Stimulated activated naive B cell treated with anti-CD40 and anti-IgM and Interleukin-4, amounts not matched to agents 10 μg/mL and 1 μg/mL and 100 μg/mL, for 72 hours (primary cell): ENCODE results near the gene TUBD1.
"Not testable (repeated sequence)": the region's sequence is repeated elsewhere in the genome, so short reads cannot be mapped to it uniquely, and the experiment has no call there.

Experiments used
- ATAC-seq, 2 donors: fragments of 150-1000 bp; cut with Tn5 transposase; replicated peaks; 2 replicates each; pipeline ENCODE4 v1.10.0; 2021; ENCODE audit warnings: moderate library complexity in 1 of 2
- DNase-seq: peaks from one replicate; pipeline ENCODE4 v3.0.0; 2021
- H3K27ac Mint-ChIP-seq: one replicate; pipeline ENCODE4 v1.8.0; 2022; ENCODE audit warnings: mild to moderate bottlenecking, mixed read lengths
- H3K27me3 Mint-ChIP-seq, 2 donors: one replicate each; pipeline ENCODE4 v1.8.0; 2022; ENCODE audit warnings: mixed read lengths in 2 of 2
- H3K36me3 Mint-ChIP-seq, 2 donors: one replicate each; pipeline ENCODE4 v1.8.0; 2022; ENCODE audit warnings: mixed read lengths in 2 of 2, mild to moderate bottlenecking in 1 of 2
- H3K4me1 Mint-ChIP-seq, 2 donors: one replicate each; pipeline ENCODE4 v1.8.0; 2022; ENCODE audit warnings: mixed read lengths in 2 of 2, mild to moderate bottlenecking in 1 of 2
- H3K4me3 Mint-ChIP-seq, 2 donors: one replicate each; pipeline ENCODE4 v1.8.0; 2022; ENCODE audit warnings: mild to moderate bottlenecking in 2 of 2, mixed read lengths in 2 of 2, moderate library complexity in 1 of 2
- H3K9me3 Mint-ChIP-seq, 2 donors: one replicate each; pipeline ENCODE4 v1.8.0; 2022; ENCODE audit warnings: mixed read lengths in 2 of 2, mild to moderate bottlenecking in 1 of 2

TUBD1 gene

DNA sequence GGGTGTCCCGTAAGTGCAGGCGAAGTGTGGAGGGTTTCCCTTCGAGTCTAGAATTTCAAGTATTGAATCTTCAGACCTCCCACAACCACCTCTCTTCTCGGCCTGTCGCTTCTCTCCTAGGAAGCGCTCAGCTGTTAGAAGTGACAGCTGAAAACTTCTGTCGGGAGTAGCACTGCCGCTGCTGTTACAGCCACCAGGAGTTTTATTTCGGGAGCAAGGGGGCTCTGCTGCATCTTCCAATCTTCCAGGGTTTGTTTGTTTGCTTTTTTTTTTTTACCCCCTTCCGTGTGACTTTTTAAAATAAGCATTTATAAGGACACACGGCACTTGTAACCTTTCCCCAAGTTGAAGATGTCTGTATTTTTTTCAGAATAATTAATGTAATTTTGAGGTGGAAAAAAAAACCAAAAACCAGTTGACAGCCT is 945 bp upstream of the TUBD1 start:
- Mint-ChIP-seq H3K36me3 (peaks cover 8 to 11% of the 10 kb centered on the region in 2 donors), H3K4me1 (peaks cover 15 to 43% of the 10 kb centered on the region in 2 donors), H3K4me3 (peak overlapping the region; percentile 97 to 100), H3K9me3 (no peaks in the 10 kb centered on the region), H3K27me3 (no peaks in the 10 kb centered on the region), H3K27ac (peak overlapping the region; percentile 100)
- no peak for DNase-seq
- peak in 1 of 2 donors; percentile 21 for ATAC-seq

DNA sequence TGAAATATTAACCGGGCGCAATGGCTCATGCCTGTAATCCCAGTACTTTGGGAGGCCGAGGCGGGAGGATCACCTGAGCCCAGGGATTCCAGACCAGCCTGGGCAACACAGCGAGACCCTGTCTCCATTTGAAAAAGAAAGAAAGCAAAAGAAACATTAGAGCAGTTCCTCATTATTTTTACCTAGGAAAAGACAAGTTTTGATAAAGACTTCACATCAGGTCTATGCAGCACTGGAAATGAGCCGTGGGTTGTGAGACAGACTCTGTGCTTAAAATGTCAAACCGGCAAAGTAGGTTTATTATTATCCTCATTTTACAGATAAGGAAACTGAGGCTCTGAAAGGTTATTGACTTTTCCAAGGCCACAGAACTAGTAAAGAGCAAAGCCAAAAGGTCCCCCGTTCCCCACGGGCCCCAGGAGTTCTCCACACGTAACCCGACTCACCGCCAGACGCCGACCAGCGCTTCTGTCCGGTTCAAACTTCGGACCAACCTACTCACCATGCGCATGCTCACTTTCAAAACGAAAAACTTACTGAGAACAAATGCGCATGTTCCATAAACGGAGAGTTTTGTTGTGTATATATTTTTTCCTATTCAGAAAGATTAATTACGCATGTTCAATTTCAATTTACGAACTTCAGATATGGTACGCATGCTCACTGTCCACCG is 356 bp downstream of the TUBD1 start:
- peak; percentile 56 to 66 for ATAC-seq
- Mint-ChIP-seq H3K27ac (peak overlapping the region; percentile 100), H3K36me3 (peaks cover 14 to 17% of the 10 kb centered on the region in 2 donors), H3K4me1 (peaks cover 19 to 42% of the 10 kb centered on the region in 2 donors), H3K9me3 (no peaks in the 10 kb centered on the region), H3K4me3 (peak overlapping the region; percentile 97 to 100), H3K27me3 (no peaks in the 10 kb centered on the region)
- no peak for DNase-seq

DNA sequence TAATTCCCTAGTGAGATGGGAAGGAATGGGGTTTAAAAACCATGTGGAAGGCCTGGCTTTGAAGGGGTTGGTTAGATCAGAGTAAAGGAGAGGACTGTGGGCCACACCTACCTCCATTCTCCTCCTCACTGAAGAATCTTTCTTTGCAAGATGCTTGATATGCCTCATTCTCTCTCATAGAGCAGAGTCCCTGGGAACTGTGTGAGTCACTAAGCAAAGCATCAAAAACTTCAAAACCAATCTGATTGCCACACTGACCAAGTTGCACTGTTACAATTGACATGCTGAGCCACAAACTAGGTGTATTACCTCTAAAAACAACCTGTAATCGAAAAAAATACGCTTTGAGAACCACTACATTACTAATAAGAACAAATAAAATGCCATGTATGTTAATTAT is 2.0 kb downstream of the TUBD1 start:
- DNase-seq: no peak
- H3K4me1 Mint-ChIP-seq: peaks cover 19 to 35% of the 10 kb centered on the region in 2 donors
- H3K36me3 Mint-ChIP-seq: peaks cover 14 to 26% of the 10 kb centered on the region in 2 donors
- no peaks in the 10 kb centered on the region for H3K9me3 Mint-ChIP-seq
- H3K27me3 Mint-ChIP-seq: no peaks in the 10 kb centered on the region
- ATAC-seq: no peak
- H3K27ac Mint-ChIP-seq: peak overlapping the region; percentile 44
- H3K4me3 Mint-ChIP-seq: peak overlapping the region in 1 of 2 donors; percentile 30

DNA sequence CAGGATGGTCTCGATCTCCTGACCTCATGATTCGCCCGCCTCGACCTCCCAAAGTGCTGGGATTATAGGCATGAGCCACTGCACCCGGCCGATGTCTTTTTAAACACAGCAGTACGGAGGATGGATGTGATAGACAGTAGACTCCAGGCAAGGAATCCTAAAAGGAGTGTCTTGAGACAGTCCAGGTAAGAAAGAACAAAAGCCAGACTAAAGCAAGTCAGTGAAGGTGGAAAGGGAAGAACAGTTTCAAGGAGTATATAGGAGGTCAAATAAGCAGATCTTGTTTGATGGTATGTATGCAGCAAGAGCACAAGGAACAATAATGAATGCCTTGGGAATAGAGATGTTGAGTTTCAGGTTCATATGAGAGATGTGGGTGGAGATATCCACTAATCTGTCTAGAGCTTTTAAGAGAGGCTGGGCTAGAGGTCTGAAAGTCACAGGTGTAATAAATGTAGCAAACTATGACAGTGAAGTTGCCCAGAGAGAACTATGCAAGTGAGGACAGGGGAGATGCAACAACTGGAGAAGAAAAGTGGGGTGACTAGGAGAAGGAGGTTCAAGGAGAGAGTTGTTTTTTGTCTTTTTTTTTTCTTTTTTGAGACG is 4.5 kb downstream of the TUBD1 start:
- DNase-seq (no peak), ATAC-seq (no peak)
- Mint-ChIP-seq H3K36me3 (peaks cover 13 to 31% of the 10 kb centered on the region in 2 donors), H3K27ac (no peak overlapping the region), H3K27me3 (no peaks in the 10 kb centered on the region), H3K9me3 (no peaks in the 10 kb centered on the region), H3K4me1 (peaks cover 11 to 19% of the 10 kb centered on the region in 2 donors), H3K4me3 (no peak overlapping the region)

DNA sequence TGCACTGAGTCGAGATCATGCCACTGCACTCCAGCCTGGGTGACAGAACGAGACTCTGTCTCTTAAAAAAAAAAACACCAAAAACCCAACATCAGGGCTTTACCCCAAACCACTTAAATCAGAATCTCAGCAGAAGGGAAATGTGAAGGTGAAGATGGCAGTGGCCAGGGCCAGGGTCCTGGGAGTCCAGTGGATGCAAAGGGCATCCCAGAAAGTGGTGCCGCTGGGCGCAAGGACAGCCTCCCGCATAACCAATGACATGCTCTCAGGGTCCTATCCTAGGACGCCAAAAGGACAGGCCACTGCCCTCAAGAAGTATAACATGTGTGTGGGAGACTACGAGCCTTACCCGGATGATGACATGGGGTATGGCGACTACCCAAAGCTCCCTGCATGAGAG is 7.9 kb downstream of the TUBD1 start:
- no peak overlapping the region for H3K27ac Mint-ChIP-seq
- peaks cover 0 to 4% of the 10 kb centered on the region in 2 donors for H3K4me1 Mint-ChIP-seq
- no peak overlapping the region for H3K4me3 Mint-ChIP-seq
- ATAC-seq (no peak), DNase-seq (no peak)
- peaks cover 8 to 34% of the 10 kb centered on the region in 2 donors for H3K36me3 Mint-ChIP-seq
- H3K27me3 Mint-ChIP-seq: no peaks in the 10 kb centered on the region
- H3K9me3 Mint-ChIP-seq: no peaks in the 10 kb centered on the region

DNA sequence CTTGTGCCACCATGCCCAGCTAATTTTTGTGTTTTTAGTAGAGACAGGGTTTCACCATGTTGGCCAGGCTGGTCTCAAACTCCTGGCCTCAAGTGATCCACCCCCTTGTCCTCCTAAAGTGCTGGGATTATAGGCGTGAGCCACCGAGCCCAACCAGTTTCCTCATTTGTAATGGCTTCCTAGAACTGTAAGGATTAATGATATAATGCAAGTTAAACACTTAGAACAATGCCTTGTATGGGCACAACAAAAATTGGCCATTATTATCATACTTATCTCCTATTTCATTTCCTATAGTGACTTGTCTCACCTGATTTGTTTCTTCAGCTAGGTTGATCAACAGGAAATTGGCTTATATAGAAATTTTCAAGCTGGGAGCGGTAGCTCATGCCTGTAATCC is 14.1 kb downstream of the TUBD1 start:
- no peaks in the 10 kb centered on the region for H3K4me1 Mint-ChIP-seq
- no peak for ATAC-seq
- peaks cover 12 to 25% of the 10 kb centered on the region in 2 donors for H3K36me3 Mint-ChIP-seq

DNA sequence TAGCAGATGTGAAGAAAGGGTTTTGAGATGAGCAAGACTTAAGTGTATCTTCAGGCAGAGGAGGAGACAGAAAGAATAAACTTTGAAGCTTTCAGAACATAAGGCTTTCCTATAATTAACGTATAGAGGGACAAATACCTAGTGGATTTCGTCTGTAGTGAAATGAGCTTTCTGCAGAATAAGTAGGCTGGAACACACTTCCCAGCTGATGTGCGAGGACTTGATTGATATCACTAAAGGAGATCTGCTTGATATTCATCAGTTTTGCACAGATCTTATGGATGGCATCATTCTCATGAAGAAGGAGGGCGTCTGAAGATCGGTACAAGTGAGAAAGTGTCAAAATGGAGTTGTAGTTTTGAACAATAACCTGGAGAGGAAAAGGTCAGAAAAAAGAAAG is 14.8 kb downstream of the TUBD1 start:
- no peaks in the 10 kb centered on the region for H3K27me3 Mint-ChIP-seq
- no peaks in the 10 kb centered on the region for H3K4me1 Mint-ChIP-seq
- peak overlapping the region; percentile 20 for H3K27ac Mint-ChIP-seq
- no peaks in the 10 kb centered on the region for H3K9me3 Mint-ChIP-seq
- peaks cover 12 to 26% of the 10 kb centered on the region in 2 donors for H3K36me3 Mint-ChIP-seq
- ATAC-seq: no peak
- DNase-seq: no peak
- no peak overlapping the region for H3K4me3 Mint-ChIP-seq

More for the DNA sequence above, 14.1 kb downstream of the TUBD1 start:
- Mint-ChIP-seq H3K9me3 (no peaks in the 10 kb centered on the region), H3K4me3 (no peak overlapping the region), H3K27ac (no peak overlapping the region), H3K27me3 (no peaks in the 10 kb centered on the region)
- no peak for DNase-seq

DNA sequence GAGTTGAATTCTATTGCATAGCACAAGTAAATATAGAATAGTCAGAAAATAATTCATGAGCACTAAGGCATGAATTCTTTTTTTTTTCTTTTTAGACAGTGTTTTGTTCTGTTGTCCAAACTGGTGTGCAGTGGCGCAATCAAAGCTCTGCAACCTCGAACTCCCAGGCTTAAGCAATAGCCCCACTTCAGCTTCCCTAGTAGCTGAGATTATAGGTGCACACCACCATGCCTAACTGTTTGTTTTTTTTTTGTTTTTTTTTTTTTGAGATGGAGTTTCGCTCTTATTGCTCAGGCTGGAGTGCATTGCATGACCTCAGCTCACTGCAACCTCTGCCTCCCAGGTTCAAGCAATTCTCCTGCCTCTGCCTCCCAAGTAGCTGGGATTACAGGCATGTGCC is 16.6 kb downstream of the TUBD1 start:
- ATAC-seq: no peak
- no peak for DNase-seq
- Mint-ChIP-seq H3K36me3 (peaks cover 14 to 28% of the 10 kb centered on the region in 2 donors), H3K9me3 (no peaks in the 10 kb centered on the region), H3K27ac (no peak overlapping the region), H3K27me3 (no peaks in the 10 kb centered on the region), H3K4me1 (no peaks in the 10 kb centered on the region), H3K4me3 (no peak overlapping the region)

DNA sequence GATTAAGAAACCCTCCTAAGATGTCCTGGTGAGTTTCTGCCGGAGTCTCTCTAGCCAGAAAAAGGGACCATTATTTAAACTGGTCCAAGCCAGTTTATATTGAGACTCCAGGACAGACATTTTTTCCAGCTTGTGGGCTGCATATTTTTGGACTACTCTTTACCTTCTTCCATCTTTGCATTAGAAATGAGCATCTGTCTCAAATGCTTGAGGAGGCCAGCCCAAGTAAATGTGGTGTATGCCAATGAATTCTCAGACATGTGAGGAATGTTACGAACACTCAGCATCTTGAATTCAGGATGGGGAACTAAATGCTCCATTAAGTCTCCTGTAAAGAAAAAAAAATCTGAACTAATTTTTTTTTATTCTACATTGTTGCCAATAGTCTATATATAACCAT is 18.4 kb downstream of the TUBD1 start:
- H3K27ac Mint-ChIP-seq: no peak overlapping the region
- no peaks in the 10 kb centered on the region for H3K27me3 Mint-ChIP-seq
- no peak overlapping the region for H3K4me3 Mint-ChIP-seq
- peaks cover 11 to 23% of the 10 kb centered on the region in 2 donors for H3K36me3 Mint-ChIP-seq
- H3K4me1 Mint-ChIP-seq: no peaks in the 10 kb centered on the region
- DNase-seq (no peak), ATAC-seq (no peak)
- no peaks in the 10 kb centered on the region for H3K9me3 Mint-ChIP-seq

DNA sequence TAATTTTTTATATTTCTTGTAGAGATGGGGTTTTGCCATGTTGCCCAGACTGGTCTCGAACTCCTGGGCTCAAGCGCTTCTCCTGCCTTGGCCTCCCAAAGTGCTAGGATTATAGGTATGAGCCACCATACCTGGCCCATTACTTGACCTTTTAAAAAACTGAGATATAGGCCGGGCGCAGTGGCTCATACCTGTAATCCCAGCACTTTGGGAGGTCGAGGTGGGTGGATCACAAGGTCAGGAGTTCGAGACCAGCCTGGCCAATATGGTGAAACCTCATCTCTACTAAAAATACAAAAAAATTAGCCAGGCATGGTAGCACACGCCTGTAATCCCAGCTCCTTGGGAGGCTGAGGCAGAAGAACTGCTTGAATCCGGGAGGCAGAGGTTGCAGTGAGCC is 19.3 kb downstream of the TUBD1 start:
- H3K27me3 Mint-ChIP-seq, H3K9me3 Mint-ChIP-seq, ATAC-seq, H3K4me1 Mint-ChIP-seq, H3K27ac Mint-ChIP-seq, H3K4me3 Mint-ChIP-seq, DNase-seq: not testable (repeated sequence)
- H3K36me3 Mint-ChIP-seq: peaks cover 13 to 25% of the 10 kb centered on the region in 2 donors

DNA sequence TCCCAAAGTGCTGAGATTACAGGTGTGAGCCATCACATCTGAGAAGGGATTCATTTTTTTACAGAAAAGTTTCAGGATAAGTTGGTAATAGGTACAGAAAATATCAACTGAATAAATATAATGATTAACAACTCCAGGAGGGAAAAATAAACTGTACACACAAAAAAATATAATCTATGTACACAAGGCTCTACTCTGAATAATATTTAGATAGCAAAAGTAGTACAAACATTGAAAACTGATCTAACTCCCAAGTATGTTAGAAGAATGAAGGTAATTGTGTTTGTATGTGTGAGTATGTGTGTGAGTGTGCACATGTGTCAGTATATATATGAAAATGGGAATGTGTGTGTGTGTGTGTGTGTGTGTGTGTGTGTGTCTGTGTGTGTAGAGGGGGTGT is 20.4 kb downstream of the TUBD1 start:
- no peak overlapping the region for H3K27ac Mint-ChIP-seq
- peaks cover 13 to 22% of the 10 kb centered on the region in 2 donors for H3K36me3 Mint-ChIP-seq
- ATAC-seq: no peak
- no peaks in the 10 kb centered on the region for H3K9me3 Mint-ChIP-seq
- H3K4me1 Mint-ChIP-seq: no peaks in the 10 kb centered on the region
- no peak overlapping the region for H3K4me3 Mint-ChIP-seq
- no peak for DNase-seq
- H3K27me3 Mint-ChIP-seq: no peaks in the 10 kb centered on the region

DNA sequence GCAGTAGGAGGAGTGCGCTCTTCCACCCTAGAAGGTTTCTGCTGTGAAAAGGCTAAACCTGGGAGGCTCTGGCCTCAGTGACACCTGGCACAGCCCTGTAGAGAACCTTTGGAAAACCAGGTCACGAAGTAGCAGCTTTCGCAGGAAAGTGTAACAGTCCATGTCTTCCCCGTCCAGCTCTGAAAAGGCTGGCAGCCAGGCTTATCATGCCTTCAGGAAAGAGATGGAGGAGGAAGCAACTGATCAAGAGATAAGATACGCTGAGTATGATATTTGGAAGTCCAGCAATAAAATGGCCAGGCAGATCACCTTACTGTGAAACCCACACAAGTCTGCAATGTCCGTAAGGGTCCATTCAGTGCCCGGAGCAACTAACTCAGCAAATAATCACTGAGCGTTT is 22.3 kb downstream of the TUBD1 start:
- peaks cover 10 to 18% of the 10 kb centered on the region in 2 donors for H3K36me3 Mint-ChIP-seq

DNA sequence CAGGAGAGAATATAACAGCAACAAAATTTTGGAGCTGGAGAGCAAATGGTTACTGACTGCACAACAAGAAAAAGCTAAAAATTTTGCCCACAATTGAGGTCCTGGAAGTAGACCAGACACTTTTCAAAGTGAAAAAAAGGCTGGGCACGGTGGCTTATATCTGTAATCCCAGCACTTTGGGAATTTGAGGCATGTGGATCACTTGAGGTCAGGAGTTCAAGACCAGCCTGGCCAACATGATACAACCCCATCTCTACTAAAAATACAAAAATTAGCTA is 22.9 kb downstream of the TUBD1 start:
- Mint-ChIP-seq H3K9me3 (no peaks in the 10 kb centered on the region), H3K4me1 (no peaks in the 10 kb centered on the region), H3K4me3 (no peak overlapping the region), H3K36me3 (peaks cover 11 to 19% of the 10 kb centered on the region in 2 donors), H3K27me3 (no peaks in the 10 kb centered on the region), H3K27ac (no peak overlapping the region)
- no peak for ATAC-seq
- DNase-seq: no peak

More for the DNA sequence above, 22.3 kb downstream of the TUBD1 start:
- Mint-ChIP-seq H3K4me3 (no peak overlapping the region), H3K27me3 (no peaks in the 10 kb centered on the region), H3K27ac (no peak overlapping the region), H3K9me3 (no peaks in the 10 kb centered on the region), H3K4me1 (no peaks in the 10 kb centered on the region)
- ATAC-seq (no peak), DNase-seq (no peak)

DNA sequence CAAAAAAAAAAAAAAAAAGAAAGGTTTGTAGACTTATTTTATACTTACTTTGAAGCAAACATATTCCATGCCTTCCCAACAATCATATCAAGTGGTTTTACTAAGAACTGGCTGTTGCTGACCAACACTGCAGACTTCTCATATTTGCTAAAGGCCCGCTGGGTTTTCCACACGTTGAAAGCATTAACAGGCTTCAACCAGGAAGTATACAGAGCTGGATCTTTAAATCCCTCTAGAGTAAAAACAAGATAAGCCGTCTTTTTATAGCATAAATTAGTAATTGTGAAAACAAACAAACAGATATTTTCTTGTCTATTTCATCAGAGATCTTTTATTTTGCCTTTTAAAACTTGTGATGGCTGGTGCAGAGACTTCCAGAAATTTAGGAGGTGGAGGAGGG is 29.1 kb downstream of the TUBD1 start:
- Mint-ChIP-seq H3K4me1 (no peaks in the 10 kb centered on the region), H3K27ac (no peak overlapping the region), H3K4me3 (no peak overlapping the region), H3K27me3 (no peaks in the 10 kb centered on the region), H3K36me3 (peaks cover 10 to 13% of the 10 kb centered on the region in 2 donors), H3K9me3 (no peaks in the 10 kb centered on the region)
- DNase-seq (no peak), ATAC-seq (no peak)

DNA sequence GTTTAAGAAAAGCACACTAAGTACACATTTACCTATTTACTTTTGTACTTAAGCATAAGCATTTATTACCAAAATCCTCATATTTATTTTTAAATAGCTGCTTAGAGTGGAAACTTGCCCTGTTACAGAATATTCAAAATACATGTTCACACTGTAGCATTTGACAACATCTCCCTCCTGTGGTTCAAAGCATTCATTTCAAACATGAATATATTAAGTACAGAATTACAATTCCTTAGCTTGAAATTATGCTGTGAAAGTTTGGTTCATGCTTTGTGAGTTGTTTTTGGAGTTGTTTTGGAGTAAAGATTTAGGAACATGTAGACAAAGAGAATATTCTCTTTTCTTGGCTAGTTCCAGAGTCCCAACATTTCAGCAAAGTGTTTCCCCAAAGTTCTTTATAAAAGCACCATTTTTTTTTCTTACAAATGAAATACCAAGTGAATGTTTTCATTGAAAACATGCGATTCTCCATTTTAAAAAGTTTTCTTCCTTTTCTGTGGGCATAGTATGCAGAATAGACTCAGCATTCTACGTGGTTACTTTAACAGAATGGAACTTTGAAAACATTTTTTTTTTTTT is 33.2 kb downstream of the TUBD1 start:
- Mint-ChIP-seq H3K4me1 (peaks cover 6 to 9% of the 10 kb centered on the region in 2 donors), H3K9me3 (no peaks in the 10 kb centered on the region), H3K4me3 (no peak overlapping the region), H3K27ac (no peak overlapping the region), H3K27me3 (no peaks in the 10 kb centered on the region), H3K36me3 (peaks cover 3 to 5% of the 10 kb centered on the region in 2 donors)
- DNase-seq (no peak), ATAC-seq (peak; percentile 67 to 74)
